Activated CD8-positive, alpha-beta memory T cell treated with anti-CD3 and anti-CD28 coated beads, Interleukin-2, amount 10 ng/mL, durations not matched to agents 7 days and 5 days (primary cell): Measurements from ENCODE around the gene KIF5C. TPM values are rescaled to one million over a fixed set of nuclear protein-coding genes. Genes with fewer than 3 reads are reported as not detected.

ENCODE experiments used
- ATAC-seq: fragments of 150-1000 bp; cut with Tn5 transposase; one replicate; pipeline ENCODE4 v1.10.0; 2021; ENCODE audit warnings: moderate library complexity
- CTCF ChIA-PET: fragments of 350-600 bp; sonication (Branson Sonifier 250); formaldehyde crosslinking; loops from one replicate; lab custom pipeline; 2021; ENCODE audit warnings: antibody characterized with exemption; lab: Charles Lee
- DNase-seq: peaks from one replicate; pipeline ENCODE4 v3.0.0-alpha.2; 2020
- H3K27ac Mint-ChIP-seq: one replicate; pipeline ENCODE4 v1.8.0; 2021; ENCODE audit warnings: mild to moderate bottlenecking, mixed read lengths
- H3K27me3 Mint-ChIP-seq: one replicate; pipeline ENCODE4 v1.8.0; 2021; ENCODE audit warnings: mixed read lengths
- H3K36me3 Mint-ChIP-seq: one replicate; pipeline ENCODE4 v1.8.0; 2021; ENCODE audit warnings: mild to moderate bottlenecking, mixed read lengths
- H3K4me1 Mint-ChIP-seq: one replicate; pipeline ENCODE4 v1.8.0; 2021; ENCODE audit warnings: mixed read lengths
- H3K4me3 Mint-ChIP-seq: one replicate; pipeline ENCODE4 v1.8.0; 2021; ENCODE audit warnings: mild to moderate bottlenecking, moderate library complexity, mixed read lengths
- H3K9me3 Mint-ChIP-seq: one replicate; pipeline ENCODE4 v1.8.0; 2022; ENCODE audit warnings: low read depth, mixed read lengths
- total RNA-seq, 2 experiments: library from RNA; stranded (reverse); gene quantifications; one replicate each; pipeline ENCODE4 v1.2.3, GENCODE V29; 2021

KIF5C gene
- total RNA-seq, 2 experiments from 2014 or later = 16.2 to 18.3 TPM

DNA sequence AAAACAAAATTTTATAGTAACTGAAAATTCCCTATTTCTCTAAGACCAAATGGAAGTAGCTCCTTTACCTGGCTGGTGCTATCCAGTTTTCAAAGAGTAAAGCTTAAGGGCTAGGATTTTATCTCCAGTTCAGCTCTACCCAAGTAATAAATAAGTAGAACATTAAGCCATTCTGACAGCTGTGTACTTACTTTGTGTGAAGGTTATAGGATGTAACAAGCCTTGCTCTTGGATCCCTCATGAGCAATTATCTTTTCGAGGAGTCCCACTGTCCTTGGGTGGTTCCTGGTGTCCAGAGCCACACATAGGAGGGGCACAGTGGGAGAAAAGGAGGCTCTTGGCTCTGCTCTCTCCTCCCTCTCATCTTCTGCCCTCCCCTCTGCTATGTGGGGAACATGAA lies 45.5 kb downstream of the KIF5C start:
- CTCF ChIA-PET = no interaction called here
- peaks cover 6% of the 10 kb centered on the region for H3K9me3 Mint-ChIP-seq
- H3K27me3 Mint-ChIP-seq = no peaks in the 10 kb centered on the region
- ATAC-seq (no peak), DNase-seq (no peak)
- H3K27ac Mint-ChIP-seq = no peak overlapping the region
- H3K4me1 Mint-ChIP-seq = peaks cover 5% of the 10 kb centered on the region
- peaks cover 9% of the 10 kb centered on the region for H3K36me3 Mint-ChIP-seq
- H3K4me3 Mint-ChIP-seq = no peak overlapping the region

GRCh38 chr2:148922062-148922461 lies 47.0 kb downstream of the KIF5C start:
- no peak for DNase-seq
- H3K4me1 Mint-ChIP-seq = peaks cover 18% of the 10 kb centered on the region
- CTCF ChIA-PET = no interaction called here

GRCh38 chr2:148922776-148923475 lies 47.9 kb downstream of the KIF5C start:
- Mint-ChIP-seq H3K27me3 (no peaks in the 10 kb centered on the region), H3K27ac (no peak overlapping the region), H3K4me3 (no peak overlapping the region), H3K4me1 (peaks cover 24% of the 10 kb centered on the region), H3K36me3 (peaks cover 7% of the 10 kb centered on the region), H3K9me3 (peaks cover 6% of the 10 kb centered on the region)
- CTCF ChIA-PET = interaction anchor here (1.1 kb wide), 1 partner anchor 15 kb away, joined by 3 read pairs; no protein-coding TSS in a partner anchor
- ATAC-seq = no peak
- DNase-seq = no peak

More at GRCh38 chr2:148922062-148922461, 47.0 kb downstream of the KIF5C start:
- Mint-ChIP-seq H3K9me3 (peaks cover 6% of the 10 kb centered on the region), H3K27me3 (no peaks in the 10 kb centered on the region), H3K27ac (no peak overlapping the region), H3K4me3 (no peak overlapping the region), H3K36me3 (peaks cover 9% of the 10 kb centered on the region)
- no peak for ATAC-seq

- ATAC-seq (no peak), DNase-seq (no peak)
- no peak overlapping the region for H3K27ac Mint-ChIP-seq
- no peak overlapping the region for H3K4me3 Mint-ChIP-seq
- no peaks in the 10 kb centered on the region for H3K9me3 Mint-ChIP-seq
- CTCF ChIA-PET = interaction anchor here (1.4 to 1.5 kb wide), 3 partner anchors 27 to 59 kb away, joined by 3 read pairs; no protein-coding TSS in a partner anchor
- peaks cover 26% of the 10 kb centered on the region for H3K4me1 Mint-ChIP-seq
- no peaks in the 10 kb centered on the region for H3K27me3 Mint-ChIP-seq
- H3K36me3 Mint-ChIP-seq = no peaks in the 10 kb centered on the region
Measured at GRCh38 chr2:148924514-148925178, 49.6 kb downstream of the KIF5C start.

DNA sequence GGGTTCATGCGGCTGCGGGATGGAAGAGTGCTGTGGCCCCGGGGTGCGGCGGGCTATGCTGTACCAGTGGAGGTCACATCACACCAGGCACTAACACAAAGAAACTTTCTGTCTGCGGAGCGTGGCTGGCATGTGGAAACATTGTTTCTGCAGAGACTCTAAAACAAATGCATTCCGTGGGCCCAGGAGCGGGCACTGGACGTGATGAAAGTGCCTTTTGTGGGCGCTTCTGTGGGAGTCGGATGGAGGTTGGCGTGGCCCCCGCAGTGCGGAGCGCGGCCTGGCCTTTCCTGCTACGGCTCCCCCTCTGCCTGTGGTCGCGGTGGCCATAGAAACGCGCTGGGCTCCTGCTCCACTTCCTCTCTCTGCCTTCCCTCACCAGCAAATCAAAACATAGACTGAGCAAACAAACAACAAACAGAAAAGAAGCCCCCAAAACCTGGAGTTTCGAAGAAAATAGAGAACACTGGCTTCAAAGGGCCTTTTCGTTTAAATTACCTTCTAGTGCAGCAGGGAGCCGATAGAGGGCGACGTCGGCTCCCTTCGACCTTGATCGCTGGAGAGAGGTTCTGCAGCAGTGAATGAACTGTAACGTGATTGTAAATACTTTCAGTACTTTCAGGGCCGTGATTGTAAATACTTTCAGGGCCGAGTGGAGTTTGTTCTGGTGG lies 51.4 kb downstream of the KIF5C start:
- Mint-ChIP-seq H3K27ac (peak overlapping the region; percentile 93), H3K9me3 (no peaks in the 10 kb centered on the region), H3K27me3 (no peaks in the 10 kb centered on the region), H3K4me1 (peaks cover 26% of the 10 kb centered on the region), H3K36me3 (no peaks in the 10 kb centered on the region), H3K4me3 (peak overlapping the region; percentile 78)
- CTCF ChIA-PET = interaction anchor here (0.7 to 1.5 kb wide), 11 partner anchors 14 to 282 kb away, joined by 3 to 6 read pairs (median 3); partner anchors contain the start of gene EPC2
- ATAC-seq = peak; percentile 84
- peak; percentile 73 for DNase-seq

DNA sequence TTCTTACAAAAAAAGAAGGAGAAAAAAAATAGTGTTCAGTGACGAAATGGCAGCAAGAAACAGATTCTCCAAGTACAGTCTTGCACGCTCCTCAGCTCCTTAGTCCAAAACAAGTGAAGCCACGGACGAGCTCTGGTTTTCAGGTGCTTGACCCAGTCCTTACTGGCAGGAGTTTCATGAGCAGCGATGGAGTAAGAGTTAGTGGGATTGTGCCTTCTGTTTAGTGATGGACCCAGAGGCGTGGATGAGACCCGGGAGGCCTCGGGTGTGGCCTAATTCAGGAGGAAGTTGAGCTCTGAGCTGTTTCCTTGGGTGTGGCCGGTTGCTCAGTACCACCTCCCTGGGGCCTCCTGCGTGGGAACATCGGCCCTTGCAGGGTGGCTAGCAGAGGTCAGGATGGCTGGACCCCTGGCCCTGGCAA lies 52.0 kb downstream of the KIF5C start:
- H3K4me3 Mint-ChIP-seq = peak overlapping the region; percentile 78
- CTCF ChIA-PET = interaction anchor here (0.7 to 1.4 kb wide), 10 partner anchors 13 to 283 kb away, joined by 3 to 6 read pairs (median 3); partner anchors contain the start of gene EPC2
- H3K27ac Mint-ChIP-seq = peak overlapping the region; percentile 93
- peak; percentile 74 for DNase-seq
- peaks cover 26% of the 10 kb centered on the region for H3K4me1 Mint-ChIP-seq
- ATAC-seq = peak; percentile 93
- H3K9me3 Mint-ChIP-seq = no peaks in the 10 kb centered on the region
- H3K27me3 Mint-ChIP-seq = no peaks in the 10 kb centered on the region
- H3K36me3 Mint-ChIP-seq = no peaks in the 10 kb centered on the region

GRCh38 chr2:148928395-148928794 lies 53.4 kb downstream of the KIF5C start:
- H3K4me1 Mint-ChIP-seq = peaks cover 26% of the 10 kb centered on the region
- H3K27me3 Mint-ChIP-seq = no peaks in the 10 kb centered on the region
- H3K4me3 Mint-ChIP-seq = no peak overlapping the region
- DNase-seq = no peak
- CTCF ChIA-PET = interaction anchor here (1.4 kb wide), 1 partner anchor 113 kb away, joined by 3 read pairs; no protein-coding TSS in a partner anchor
- ATAC-seq = no peak
- H3K36me3 Mint-ChIP-seq = no peaks in the 10 kb centered on the region
- no peaks in the 10 kb centered on the region for H3K9me3 Mint-ChIP-seq
- no peak overlapping the region for H3K27ac Mint-ChIP-seq

DNA sequence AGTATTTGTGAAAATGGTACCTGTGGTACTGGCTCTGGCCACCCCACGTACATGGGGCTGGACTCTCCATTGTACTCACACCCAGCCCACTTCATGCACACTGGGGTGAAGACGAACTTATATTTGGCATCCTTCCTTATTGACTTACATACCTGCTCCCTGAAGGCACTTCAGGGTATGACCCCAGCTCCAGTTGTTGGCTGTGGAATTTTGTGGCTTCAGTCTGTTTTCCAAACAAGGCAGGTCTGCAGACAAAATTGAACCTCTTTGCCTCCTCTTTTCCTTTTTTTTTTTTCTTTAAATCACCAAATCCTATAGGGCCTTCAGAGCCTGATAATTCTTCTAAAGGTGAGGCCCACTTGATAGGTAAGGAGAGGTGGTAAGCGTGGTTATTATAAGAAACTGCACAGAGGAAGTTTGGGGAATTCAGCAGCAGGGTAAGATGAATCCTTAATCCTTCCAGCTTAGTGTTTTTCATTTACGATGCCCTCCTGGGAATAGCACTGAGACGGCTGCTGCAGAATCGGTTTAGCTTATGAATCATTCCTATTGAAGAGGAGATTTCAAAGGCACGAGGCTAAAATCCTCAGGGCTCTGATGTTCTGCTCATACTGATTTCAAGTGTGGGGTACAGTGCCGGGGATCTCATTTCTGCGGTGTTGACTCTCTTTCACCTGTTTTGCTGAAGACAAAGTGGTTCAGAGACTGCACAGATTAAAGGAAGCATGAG lies 55.2 kb downstream of the KIF5C start:
- CTCF ChIA-PET = no interaction called here
- ATAC-seq (no peak), DNase-seq (no peak)
- H3K9me3 Mint-ChIP-seq = no peaks in the 10 kb centered on the region
- no peak overlapping the region for H3K4me3 Mint-ChIP-seq
- no peaks in the 10 kb centered on the region for H3K27me3 Mint-ChIP-seq
- peaks cover 24% of the 10 kb centered on the region for H3K4me1 Mint-ChIP-seq
- H3K36me3 Mint-ChIP-seq = peaks cover 4% of the 10 kb centered on the region
- no peak overlapping the region for H3K27ac Mint-ChIP-seq

- Mint-ChIP-seq H3K27ac (no peak overlapping the region), H3K9me3 (no peaks in the 10 kb centered on the region), H3K27me3 (no peaks in the 10 kb centered on the region), H3K36me3 (peaks cover 4% of the 10 kb centered on the region), H3K4me3 (no peak overlapping the region), H3K4me1 (peaks cover 5% of the 10 kb centered on the region)
- DNase-seq (no peak), ATAC-seq (no peak)
- CTCF ChIA-PET = no interaction called here
Measured at GRCh38 chr2:148932536-148932935, 57.5 kb downstream of the KIF5C start.

- H3K4me3 Mint-ChIP-seq = no peak overlapping the region
- ATAC-seq (no peak), DNase-seq (no peak)
- no peaks in the 10 kb centered on the region for H3K9me3 Mint-ChIP-seq
- CTCF ChIA-PET = no interaction called here
- H3K36me3 Mint-ChIP-seq = peaks cover 4% of the 10 kb centered on the region
- no peaks in the 10 kb centered on the region for H3K27me3 Mint-ChIP-seq
- peaks cover under 1% of the 10 kb centered on the region for H3K4me1 Mint-ChIP-seq
- no peak overlapping the region for H3K27ac Mint-ChIP-seq
Measured at GRCh38 chr2:148933456-148933855, 58.4 kb downstream of the KIF5C start.

GRCh38 chr2:148935791-148936190 lies 60.8 kb downstream of the KIF5C start:
- no peak for DNase-seq
- no peak for ATAC-seq
- no peak overlapping the region for H3K27ac Mint-ChIP-seq
- CTCF ChIA-PET = no interaction called here
- peaks cover 4% of the 10 kb centered on the region for H3K36me3 Mint-ChIP-seq
- no peaks in the 10 kb centered on the region for H3K4me1 Mint-ChIP-seq
- H3K4me3 Mint-ChIP-seq = no peak overlapping the region
- no peaks in the 10 kb centered on the region for H3K27me3 Mint-ChIP-seq
- H3K9me3 Mint-ChIP-seq = no peaks in the 10 kb centered on the region

- H3K9me3 Mint-ChIP-seq = no peaks in the 10 kb centered on the region
- no peak for DNase-seq
- H3K27ac Mint-ChIP-seq = no peak overlapping the region
- peaks cover 4% of the 10 kb centered on the region for H3K36me3 Mint-ChIP-seq
- CTCF ChIA-PET = no interaction called here
- no peak for ATAC-seq
- H3K4me1 Mint-ChIP-seq = no peaks in the 10 kb centered on the region
- H3K4me3 Mint-ChIP-seq = no peak overlapping the region
- H3K27me3 Mint-ChIP-seq = no peaks in the 10 kb centered on the region
Measured at GRCh38 chr2:148936857-148937450, 61.9 kb downstream of the KIF5C start.
